ENCODE data around the gene NT5C1B.

The NT5C1B gene

DNA sequence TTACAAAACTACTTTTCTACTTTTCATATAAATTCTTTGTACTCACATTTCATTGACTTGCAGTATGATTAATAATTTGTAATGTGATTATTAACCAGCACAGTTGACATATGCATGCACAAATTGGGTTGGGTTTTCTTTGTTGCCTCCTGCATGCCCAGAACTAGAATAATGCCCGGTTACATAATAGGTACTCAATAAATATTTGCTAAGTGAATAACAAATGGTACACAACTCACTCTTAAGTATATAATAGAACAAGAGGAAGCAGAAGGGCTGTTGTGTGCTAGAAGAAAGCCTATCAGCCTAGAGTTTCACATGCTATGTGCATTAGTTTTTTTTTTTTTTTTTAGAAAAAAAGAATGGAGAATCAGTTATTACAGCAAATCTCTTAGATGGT lies 38.2 kb downstream of the NT5C1B start:
- no peak for DNase-seq (ENCODE audit: low spot score)

DNA sequence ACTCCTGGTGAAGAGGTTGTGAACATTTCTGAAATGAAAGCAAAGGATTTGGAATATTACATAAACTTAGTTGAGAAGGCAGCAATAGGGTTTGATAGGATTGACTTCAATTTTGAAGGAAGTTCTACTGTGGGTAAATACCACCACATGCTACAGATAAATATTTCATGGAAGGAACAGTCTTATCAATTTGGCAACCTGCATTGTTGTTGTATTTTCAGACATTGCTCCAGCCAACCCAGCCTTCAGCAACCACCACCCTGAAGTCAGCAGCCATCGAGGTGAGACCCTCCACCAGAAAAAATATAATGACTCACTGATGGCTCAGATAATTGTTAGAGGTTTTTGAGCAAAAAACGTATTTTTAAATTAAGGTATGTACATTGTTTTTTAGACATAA lies 38.9 kb downstream of the NT5C1B start:
- no peak for DNase-seq (ENCODE audit: low spot score)

DNA sequence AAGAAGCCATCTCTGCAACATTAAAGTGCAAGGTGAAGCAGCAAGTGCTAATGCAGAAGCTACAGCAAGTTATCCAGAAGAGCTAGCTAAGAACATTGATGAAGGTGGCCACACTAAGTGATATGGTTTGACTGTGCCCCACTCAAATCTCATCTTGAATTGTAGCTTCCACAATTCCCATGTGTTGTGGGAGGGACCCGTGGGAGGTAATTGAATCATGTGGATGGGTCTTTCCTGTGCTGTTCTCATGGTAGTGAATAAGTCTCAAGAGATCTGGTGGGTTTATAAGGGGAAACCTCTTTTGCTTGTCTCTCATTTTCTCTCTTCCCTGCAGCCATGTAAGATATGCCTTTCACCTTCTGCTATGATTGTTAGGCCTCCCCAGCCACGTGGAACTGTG lies 40.3 kb downstream of the NT5C1B start:
- no peak for DNase-seq (ENCODE audit: low spot score)

DNA sequence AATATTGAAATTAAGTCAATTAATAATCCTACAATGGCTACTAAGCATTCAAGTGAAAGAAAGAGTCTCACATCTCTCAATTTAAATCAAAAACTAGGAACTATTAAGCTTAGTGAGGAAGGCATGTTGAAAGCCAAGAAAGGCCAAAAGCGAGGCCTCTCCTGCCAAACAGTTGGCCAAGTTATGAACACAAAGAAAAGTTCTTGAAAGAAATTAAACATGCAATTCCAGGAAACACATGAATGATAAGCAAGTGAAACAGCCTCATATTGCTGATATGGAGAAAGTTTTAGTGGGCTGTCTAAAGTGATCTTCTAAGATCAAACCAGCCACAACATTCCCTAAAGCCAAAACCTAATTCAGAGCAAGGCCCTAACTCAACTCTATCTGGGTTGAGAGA lies 40.7 kb downstream of the NT5C1B start:
- DNase-seq (ENCODE audit: low spot score) = no peak

DNA sequence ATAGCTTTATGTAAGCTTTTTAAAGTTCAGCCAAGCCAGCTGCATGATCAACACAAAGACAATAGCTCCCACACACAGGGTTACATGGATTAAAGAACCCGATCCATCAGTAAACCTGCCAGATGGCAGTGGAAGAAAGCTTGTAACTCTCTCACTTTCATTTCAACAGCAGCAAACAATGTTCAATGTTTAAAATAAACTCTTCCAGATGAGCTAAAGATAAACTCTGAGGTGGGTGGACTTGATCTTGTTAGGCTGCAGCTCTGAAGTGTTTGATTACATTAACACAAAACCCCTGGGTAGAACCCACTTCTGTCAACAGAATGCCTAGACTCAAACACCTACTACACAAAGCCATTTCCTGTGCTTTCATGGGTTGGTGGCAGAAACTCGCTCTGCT lies 42.8 kb downstream of the NT5C1B start:
- DNase-seq (ENCODE audit: low spot score) = no peak

DNA sequence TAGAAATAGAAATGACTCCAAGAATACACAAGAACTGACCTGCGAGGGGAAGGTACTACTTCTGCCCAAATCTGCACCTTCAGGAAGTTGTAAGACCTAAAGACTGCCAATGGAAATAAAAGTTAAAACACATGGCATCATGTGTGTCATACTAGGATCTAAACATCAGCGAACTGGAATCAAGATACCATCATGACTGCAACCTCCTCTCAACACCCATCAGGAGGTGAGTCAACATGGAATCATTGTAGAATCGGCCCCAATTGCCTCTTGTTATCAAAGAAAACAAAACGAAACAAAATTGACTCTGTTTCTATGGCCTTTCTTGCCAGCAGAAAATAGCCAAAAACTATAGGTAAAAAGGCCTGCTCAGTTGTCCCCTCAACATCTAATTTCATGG lies 44.0 kb downstream of the NT5C1B start:
- no peak for DNase-seq (ENCODE audit: low spot score)

DNA sequence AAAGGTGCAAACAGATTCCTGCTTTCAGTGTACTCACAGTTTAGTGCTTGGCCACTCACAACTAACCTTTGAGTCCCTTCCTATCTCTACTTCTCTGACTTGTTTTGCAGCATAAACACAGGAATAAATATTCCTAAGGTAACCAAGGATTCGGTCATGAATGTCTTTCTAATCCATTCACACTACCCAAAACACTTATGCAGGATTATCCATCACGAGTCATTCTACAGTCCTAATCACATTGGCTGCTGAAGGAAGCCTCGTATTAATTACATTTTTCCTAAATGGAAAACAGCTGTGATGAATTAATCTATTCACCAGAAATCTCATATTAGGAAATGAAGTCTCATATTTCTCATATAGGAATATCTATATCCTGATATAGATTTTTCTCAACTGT lies 45.2 kb downstream of the NT5C1B start:
- no peak for DNase-seq (ENCODE audit: low spot score)

DNA sequence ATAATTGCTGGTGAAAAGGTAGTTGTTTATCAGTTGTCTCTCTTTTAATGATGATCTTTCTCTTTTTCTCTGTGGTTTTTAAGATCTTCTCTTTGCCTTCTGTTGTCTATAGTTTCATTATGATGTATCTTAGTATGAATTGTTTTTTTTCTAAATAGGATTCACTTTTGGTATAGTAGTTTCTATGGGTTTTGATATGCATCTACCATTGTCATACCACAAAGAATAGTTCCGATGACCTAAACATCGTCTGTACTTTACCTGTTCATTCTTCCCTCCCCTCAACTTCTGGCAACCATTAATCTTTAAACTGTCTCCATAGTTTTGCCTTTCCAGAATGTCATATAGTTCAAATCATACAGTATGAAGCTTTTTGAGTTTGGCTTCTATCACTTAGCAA lies 48.5 kb downstream of the NT5C1B start:
- no peak for DNase-seq (ENCODE audit: low spot score)

DNA sequence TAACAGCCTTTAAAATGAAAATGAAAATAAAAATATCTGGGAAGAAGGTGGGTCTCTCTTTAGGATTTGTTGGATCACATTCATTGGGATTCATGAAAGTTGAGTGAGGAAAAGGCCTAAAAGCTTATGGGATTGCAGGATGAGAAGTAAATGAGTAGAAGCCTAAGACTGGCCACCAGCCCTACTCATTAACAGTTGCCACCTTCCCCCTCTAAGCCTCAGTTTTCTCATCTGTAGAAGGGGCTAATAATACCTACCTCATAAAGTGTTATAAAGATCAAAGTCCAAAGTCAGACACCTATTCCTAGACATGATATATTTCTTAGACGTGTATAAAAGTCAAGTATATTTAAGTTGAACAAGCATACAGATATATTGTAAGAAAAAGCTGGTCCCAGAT lies 52.7 kb downstream of the NT5C1B start:
- DNase-seq (ENCODE audit: low spot score) = no peak

DNA sequence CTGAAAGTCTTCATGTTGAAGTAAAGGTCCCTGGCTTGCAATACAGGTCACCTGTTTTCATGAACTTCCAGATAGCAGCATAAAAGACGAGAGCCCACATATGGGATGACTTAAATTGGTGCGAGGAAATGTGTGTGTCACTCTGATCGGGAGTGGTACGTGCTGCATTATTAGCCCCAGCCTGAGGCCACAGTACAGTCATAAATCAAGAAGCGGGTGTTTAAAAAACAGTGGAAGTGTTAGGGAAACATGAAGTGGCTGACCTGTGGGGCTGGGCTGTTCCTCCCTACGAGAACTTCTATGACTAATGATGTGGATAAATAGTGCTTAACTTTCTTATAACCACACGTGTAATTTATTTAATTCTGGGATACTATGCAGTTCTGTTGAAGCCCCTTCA lies 53.3 kb downstream of the NT5C1B start:
- no peak for DNase-seq (ENCODE audit: low spot score)

DNA sequence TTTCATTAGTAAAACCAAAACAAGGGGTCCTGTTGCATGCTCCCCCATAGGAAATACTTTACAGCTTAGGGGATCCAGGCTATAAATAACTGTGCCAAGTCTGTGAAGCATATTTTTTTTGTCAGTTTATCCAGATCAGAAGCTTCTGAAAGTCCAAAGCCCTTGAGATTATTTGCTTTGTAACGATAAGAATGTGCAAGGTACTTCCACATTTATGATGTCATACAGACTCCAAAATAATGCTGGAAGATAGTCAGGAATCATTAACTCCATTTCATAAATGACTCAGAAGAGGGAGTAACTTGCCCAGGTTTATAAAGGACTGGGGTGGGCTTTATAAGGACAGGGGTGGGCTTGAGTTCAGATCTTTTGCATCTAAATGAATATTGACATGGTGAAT lies 58.2 kb downstream of the NT5C1B start:
- DNase-seq (ENCODE audit: low spot score) = no peak

DNA sequence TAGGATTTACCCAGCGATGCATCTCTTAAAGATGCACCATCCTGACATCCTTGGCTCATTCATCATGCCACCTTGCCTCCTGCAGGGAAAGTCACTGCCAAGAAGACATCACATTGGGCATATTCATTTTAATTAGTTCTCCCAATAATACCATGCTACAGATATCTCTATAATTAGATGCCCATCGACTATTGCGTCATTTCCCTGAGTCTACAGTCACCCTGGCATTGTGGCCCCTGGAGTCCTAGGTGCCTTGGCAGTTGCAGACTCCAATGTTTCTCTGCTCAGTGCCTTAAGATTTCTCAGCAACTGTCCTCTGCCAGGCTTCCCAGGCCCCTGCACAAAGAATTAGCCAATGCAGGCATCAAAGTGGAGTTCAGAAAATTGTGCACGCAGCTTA lies 61.5 kb downstream of the NT5C1B start:
- DNase-seq (ENCODE audit: low spot score) = no peak

DNA sequence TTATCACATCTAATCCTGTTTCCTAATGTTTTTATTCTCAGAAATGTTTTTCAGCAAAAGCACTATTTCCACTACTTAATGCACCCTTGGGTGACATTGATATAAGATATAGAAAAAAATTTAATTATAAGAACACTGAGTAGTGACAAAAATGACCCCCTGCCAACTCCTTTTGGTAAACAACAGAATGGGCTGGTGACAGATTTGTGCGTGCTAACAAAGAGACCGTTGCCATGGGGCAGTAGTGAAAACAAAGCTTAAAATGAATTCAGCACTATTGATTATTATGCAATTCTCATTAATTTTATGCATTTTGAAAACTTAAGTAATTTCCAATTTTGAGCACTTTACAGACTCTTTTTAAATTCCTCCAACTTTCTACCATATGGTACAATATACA lies 62.0 kb downstream of the NT5C1B start:
- DNase-seq (ENCODE audit: low spot score) = no peak

DNA sequence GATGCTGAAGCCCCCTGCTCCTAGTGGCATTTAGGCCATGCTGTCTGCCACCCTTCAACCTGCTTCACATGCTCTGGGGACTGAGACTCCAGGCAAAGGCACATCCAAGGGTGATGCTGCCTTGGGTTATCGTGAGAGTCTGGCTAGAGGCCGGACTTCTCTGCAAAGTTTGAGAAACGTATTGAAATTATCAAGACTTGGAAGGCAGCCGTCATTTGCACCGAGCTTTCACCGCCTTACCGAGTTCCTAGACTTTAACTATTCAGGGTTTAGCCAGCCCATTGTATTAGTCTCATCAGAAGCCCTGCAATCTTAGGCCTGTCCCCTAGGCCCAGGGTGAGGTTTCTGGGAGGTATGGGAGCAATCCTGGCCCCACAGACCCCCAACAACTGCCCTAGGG lies 62.9 kb downstream of the NT5C1B start:
- DNase-seq (ENCODE audit: low spot score) = no peak

DNA sequence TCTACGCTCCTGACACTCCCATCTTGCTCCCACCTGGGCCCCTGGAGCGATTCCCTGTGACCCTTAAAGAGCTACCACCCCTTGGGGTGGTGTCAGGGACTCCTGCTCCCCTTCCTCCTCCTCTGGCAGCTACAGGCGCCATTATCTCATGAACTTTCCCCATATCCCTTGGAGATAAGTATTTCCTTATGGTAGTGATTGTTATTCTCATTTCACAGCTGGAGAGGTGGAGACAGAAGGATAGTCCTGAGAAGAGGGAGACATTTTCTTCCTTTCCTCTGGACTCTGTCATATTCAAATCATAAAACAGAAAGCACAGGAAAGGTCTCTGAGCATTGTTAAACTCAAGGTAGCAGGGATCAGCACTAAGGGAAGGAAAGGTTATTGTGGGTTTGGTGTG lies 63.5 kb downstream of the NT5C1B start:
- DNase-seq (ENCODE audit: low spot score) = no peak

DNA sequence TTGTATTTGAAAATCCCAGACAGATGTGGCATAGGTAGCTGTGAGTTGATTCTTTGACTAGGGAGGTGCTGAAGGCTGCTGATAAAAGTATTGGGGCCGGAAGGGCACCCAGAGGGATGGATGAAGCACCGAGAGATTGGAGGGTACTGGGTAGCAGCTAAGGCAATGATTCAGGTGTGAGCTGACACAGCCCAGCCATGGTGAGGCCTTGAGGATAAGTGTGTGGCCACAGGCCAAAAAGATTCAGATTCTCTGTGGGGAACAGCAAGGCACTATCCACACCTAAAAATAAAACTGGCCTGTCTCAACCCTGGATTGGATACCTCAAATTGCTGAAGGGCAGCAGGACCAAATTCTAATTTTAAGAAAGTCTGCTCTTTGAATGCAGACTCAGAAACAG lies 64.1 kb downstream of the NT5C1B start:
- no peak for DNase-seq (ENCODE audit: low spot score)

DNA sequence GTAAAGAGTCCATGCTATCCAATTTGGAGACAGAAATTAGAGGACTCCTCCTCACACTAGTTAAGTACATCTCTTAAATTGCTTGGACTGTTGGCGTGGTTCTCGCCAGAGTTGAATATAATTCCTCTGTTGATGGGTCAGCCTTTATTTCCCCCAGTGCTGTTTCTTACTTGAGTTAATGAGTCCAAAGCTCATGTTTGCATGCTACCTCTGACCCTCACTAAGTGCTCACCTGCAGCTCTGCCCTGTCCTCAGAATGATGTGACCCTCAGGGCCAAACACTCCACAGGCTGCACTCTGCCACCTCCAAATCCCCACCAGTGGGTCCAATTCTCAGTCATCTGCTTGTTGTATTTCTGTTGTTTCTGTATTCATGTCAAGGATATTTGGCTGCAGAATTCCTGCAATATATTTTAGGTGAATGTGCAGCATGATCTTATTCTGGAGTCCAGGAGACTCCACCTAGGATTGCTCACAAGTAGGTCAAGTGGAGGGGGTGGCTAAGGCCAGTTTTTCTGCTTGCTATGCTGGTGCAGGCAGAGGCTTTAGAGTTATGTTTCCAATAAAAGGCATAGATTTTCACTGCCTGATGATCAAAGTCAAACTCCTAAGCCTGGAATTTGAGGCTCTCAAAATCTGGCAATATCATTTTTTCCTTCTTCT lies 66.8 kb downstream of the NT5C1B start:
- DNase-seq (ENCODE audit: low spot score) = no peak

DNA sequence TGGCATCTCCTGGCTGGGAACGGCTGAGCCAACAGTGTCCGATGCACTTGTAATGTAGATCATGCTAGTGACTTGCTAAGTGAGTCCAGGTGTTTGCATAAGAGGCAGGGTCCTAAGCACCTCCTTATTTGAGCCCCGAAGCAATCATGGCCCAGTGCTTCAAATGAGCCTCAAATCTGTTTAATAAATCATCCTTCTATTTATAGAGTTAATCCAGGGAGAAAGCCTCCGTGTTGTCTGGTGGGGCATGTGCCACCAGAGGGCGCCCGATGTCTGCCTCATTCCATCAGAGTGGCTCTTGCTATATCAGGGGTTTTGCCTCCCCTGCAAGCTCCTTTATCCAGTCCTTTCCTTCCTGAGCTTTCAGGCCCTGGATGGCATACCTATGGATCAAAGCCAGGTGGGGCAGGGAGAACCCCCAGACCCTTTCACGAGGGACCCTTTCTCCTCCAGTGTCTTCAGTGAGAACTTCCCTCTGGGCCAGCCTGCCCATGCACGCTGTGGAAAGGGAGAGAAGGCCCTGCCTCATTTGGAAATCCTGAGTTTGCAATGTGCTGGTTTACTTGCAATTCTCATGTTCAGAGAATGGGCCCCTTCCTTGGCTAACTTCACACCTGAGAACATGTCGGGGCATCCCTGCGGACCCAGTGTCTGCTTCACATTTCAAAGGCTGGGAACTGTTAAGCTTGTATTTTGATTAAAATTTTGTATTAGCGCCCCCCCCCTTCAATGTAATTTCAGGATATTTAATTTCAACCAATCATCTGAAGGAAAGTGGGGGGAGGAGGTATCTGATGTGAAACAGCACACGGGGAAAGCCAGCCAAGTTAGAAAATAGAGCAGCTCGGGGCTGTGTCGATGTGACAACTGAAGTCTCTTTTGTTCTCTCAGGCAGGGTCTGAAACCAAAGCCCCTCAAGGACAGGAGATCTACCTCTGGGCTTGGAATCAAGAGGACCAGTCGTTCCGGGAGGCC lies 68.6 kb downstream of the NT5C1B start:
- peak; percentile 64 for DNase-seq (ENCODE audit: low spot score)

DNA sequence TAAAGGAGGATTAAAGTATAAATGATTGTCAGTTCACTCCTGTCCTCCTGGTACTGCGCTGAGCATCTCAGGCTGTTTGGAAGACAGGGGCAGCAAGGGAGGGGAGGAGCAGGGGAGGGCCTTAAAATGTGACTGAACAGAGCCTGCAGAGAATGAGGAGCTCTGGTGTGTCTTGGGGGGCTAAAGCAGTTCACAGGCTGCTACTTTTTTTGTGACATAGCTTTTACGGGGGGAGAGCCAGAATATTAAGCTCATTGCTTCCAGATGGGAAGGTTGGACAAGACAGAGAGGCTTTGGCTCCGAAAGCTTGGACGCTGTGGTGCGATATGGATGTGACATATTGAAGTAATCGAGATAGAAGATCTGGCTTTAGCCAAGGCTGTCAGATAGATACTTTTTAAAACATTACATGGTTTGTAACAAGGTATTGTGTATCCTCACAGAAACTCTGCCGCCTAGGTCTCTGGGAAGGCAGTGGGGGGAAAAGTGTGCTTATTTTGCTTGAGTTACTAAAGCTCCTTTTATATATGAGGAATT lies 69.4 kb downstream of the NT5C1B start:
- no peak for DNase-seq (ENCODE audit: low spot score)

DNA sequence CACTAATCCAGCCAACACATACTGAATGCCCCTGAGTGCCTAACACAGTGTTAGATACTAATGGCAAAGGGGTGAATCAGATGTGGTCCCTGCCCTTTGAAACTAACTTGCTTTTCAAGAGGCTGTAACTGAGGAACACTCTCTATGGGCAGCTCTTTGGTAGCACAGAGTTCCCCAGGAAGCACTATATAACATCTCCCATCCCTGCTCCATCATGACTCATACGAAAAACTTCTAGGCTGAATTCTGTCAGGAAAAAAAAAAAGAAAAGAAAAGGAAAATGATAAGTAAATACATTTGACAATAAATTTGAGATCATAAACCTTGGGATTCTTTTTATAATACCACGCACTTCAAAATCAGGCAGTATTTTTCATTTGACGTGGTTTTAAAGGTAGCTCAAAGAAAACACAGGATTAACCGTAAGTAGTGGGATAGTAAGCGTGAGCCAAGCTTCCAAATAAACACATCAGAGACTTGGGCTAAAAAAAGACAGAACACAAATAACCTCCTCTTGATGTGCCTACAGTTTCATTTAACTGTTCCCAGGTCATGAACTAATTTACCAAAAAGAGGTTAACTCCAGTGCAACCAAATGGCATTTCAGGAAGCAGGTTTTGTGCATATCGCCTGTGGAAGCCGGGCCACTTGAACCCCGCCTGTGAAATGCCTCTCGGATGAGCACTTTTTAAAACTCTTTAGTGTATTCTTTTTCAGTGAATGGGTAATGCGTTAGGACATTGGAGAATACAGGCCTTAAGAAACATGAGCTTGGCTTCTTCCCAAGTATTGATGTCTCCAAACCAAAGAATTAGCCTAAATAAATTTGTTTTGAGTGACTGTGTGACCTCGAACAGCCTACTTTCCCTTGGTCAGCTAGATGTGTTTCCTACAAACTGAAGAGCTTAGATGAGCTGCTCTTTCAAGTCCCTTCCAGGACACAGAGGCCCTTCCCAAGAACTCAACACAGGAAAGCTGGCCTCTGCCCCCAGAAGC lies 71.0 kb downstream of the NT5C1B start:
- DNase-seq (ENCODE audit: low spot score) = no peak

DNA sequence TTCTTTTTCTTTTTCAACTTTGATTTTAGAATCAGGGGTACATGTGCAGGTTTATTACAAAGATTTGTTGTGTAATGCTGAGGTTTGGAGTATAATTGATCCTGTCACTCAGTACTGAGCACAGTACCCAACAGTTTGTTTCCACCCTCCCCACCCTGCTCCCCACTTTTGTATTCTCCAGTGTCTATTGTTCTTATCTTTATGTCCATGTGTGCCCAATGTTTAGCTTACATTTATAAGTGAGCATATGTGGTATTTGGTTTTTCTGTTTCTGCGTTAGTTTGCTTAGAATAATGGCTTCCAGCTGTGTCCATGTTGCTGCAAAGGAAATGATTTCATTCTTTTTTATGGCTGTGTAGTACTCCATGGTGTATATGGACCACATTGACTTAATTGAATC lies 72.0 kb downstream of the NT5C1B start:
- DNase-seq (ENCODE audit: low spot score) = no peak

DNA sequence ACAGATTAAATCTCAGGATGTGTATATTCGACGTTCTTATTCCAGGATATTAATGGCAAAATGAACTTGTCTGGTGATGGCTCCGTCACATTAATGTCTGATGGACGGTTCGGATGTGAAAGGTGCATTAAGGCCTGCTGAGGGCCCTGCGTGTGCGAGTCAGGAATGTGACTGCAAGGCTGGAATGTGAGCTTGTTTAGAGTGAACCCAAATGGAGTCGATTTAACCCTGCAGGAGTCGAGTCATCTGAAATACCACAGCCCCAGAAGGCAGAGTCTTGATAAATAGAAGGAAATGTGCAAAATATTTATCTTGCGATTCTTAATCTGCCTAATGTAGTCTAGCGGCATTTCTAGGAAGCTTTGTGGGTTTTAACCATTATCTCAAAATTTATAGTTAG lies 73.3 kb downstream of the NT5C1B start:
- no peak for DNase-seq (ENCODE audit: low spot score)
